GM23338 (cell line): ENCODE data around the gene FLNB. TPM values are rescaled to one million over a fixed set of nuclear protein-coding genes. Genes with fewer than 3 reads are reported as not detected.

Experiments
- EZH2 ChIP-seq: fragments of 200-600 bp; sonication (generic); IDR thresholded peaks from one replicate; pipeline ENCODE4 v1.8.0; 2017; ENCODE audit warnings: antibody characterized with exemption, mild to moderate bottlenecking, low read depth; ENCODE audit not compliant: unreplicated experiment
- EZH2phosphoT487 ChIP-seq: fragments of 200-600 bp; sonication (generic); IDR thresholded peaks from one replicate; pipeline ENCODE4 v1.8.1; 2018; ENCODE audit warnings: antibody characterized with exemption; ENCODE audit not compliant: unreplicated experiment
- JUNB ChIP-seq: IDR thresholded peaks from one replicate; pipeline ENCODE4 v1.6.1; 2016; ENCODE audit warnings: antibody characterized with exemption; ENCODE audit not compliant: unreplicated experiment
- POLR2AphosphoS5 ChIP-seq: IDR thresholded peaks from 2 replicates; pipeline ENCODE4 v1.6.1; 2016; ENCODE audit warnings: antibody characterized with exemption, low read depth
- STAT1 ChIP-seq: IDR thresholded peaks from one replicate; pipeline ENCODE4 v1.6.1; 2016; ENCODE audit warnings: antibody characterized with exemption; ENCODE audit not compliant: unreplicated experiment
- ZNF114 ChIP-seq: fragments of 250-450 bp; sonication (Bioruptor Pico); IDR thresholded peaks from 2 replicates; pipeline ENCODE4 v1.5.0; 2020; ENCODE audit warnings: mild to moderate bottlenecking, moderate library complexity
- ZNF331 ChIP-seq: fragments of 250-450 bp; sonication (Bioruptor Pico); IDR thresholded peaks from 2 replicates; pipeline ENCODE4 v1.5.0; 2020; ENCODE audit warnings: low read depth, mild to moderate bottlenecking, moderate library complexity
- polyA plus RNA-seq: library from polyadenylated mRNA; unstranded; fragments of >200 nt; fragmentation: Nextera tagmentation; extraction: Ambion mirVana; gene quantifications from 2 replicates; pipeline ENCODE4 v1.2.1, GENCODE V29; 2016
- total RNA-seq: library from RNA; depleted of rRNA; stranded (reverse); fragments of >200 nt; shearing (Covaris generic); gene quantifications from 2 replicates; pipeline ENCODE4 v1.2.3, GENCODE V29; 2014
- TF ChIP-seq, protein P1 (sequence below): fragments of 250-450 bp; sonication (Bioruptor Pico); IDR thresholded peaks from 2 replicates; pipeline ENCODE4 v1.5.0; 2020; ENCODE audit warnings: mild to moderate bottlenecking, moderate library complexity
- TF ChIP-seq, protein P2 (sequence below): IDR thresholded peaks from one replicate; pipeline ENCODE4 v1.6.1; 2018; ENCODE audit warnings: antibody characterized with exemption; ENCODE audit not compliant: unreplicated experiment

Gene FLNB
- total and polyA plus RNA-seq, 2 experiments from 2014 or later: 39.7 to 179 TPM

DNA sequence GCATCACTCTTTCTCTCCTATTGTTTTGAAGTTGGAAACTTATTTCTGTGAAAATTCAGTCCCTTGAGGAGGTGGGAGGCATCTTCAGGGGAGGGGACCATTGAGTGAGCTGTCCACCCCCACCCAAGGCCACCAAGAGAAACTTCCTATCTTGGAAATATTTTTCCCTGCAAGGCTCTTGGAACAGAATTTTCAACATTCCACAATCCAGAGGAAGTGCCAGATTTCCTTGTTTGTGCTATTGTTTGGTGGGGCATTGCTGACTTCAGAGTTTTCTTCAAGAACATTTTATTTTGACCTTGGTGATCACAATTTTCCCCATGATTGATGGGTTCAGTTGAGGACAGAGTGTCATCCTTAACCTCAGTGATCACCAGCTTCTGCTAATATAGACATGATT is 190.6 kb downstream of the FLNB start (continued):
- TF ChIP-seq, protein P1, sequence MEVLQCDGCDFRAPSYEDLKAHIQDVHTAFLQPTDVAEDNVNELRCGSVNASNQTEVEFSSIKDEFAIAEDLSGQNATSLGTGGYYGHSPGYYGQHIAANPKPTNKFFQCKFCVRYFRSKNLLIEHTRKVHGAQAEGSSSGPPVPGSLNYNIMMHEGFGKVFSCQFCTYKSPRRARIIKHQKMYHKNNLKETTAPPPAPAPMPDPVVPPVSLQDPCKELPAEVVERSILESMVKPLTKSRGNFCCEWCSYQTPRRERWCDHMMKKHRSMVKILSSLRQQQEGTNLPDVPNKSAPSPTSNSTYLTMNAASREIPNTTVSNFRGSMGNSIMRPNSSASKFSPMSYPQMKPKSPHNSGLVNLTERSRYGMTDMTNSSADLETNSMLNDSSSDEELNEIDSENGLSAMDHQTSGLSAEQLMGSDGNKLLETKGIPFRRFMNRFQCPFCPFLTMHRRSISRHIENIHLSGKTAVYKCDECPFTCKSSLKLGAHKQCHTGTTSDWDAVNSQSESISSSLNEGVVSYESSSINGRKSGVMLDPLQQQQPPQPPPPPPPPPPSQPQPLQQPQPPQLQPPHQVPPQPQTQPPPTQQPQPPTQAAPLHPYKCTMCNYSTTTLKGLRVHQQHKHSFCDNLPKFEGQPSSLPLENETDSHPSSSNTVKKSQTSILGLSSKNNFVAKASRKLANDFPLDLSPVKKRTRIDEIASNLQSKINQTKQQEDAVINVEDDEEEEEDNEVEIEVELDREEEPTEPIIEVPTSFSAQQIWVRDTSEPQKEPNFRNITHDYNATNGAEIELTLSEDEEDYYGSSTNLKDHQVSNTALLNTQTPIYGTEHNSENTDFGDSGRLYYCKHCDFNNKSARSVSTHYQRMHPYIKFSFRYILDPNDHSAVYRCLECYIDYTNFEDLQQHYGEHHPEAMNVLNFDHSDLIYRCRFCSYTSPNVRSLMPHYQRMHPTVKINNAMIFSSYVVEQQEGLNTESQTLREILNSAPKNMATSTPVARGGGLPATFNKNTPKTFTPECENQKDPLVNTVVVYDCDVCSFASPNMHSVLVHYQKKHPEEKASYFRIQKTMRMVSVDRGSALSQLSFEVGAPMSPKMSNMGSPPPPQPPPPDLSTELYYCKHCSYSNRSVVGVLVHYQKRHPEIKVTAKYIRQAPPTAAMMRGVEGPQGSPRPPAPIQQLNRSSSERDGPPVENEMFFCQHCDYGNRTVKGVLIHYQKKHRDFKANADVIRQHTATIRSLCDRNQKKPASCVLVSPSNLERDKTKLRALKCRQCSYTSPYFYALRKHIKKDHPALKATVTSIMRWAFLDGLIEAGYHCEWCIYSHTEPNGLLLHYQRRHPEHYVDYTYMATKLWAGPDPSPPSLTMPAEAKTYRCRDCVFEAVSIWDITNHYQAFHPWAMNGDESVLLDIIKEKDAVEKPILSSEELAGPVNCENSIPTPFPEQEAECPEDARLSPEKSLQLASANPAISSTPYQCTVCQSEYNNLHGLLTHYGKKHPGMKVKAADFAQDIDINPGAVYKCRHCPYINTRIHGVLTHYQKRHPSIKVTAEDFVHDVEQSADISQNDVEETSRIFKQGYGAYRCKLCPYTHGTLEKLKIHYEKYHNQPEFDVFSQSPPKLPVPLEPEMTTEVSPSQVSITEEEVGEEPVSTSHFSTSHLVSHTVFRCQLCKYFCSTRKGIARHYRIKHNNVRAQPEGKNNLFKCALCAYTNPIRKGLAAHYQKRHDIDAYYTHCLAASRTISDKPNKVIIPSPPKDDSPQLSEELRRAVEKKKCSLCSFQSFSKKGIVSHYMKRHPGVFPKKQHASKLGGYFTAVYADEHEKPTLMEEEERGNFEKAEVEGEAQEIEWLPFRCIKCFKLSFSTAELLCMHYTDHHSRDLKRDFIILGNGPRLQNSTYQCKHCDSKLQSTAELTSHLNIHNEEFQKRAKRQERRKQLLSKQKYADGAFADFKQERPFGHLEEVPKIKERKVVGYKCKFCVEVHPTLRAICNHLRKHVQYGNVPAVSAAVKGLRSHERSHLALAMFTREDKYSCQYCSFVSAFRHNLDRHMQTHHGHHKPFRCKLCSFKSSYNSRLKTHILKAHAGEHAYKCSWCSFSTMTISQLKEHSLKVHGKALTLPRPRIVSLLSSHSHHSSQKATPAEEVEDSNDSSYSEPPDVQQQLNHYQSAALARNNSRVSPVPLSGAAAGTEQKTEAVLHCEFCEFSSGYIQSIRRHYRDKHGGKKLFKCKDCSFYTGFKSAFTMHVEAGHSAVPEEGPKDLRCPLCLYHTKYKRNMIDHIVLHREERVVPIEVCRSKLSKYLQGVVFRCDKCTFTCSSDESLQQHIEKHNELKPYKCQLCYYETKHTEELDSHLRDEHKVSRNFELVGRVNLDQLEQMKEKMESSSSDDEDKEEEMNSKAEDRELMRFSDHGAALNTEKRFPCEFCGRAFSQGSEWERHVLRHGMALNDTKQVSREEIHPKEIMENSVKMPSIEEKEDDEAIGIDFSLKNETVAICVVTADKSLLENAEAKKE (CRISPR knock-in tag): no peak
- TF ChIP-seq ZNF114 (no peak), STAT1 (no peak), JUNB (no peak), EZH2phosphoT487 (no peak), EZH2 (no peak), POLR2AphosphoS5 (no peak), ZNF331 (CRISPR knock-in tag) (no peak)
- TF ChIP-seq, protein P2, sequence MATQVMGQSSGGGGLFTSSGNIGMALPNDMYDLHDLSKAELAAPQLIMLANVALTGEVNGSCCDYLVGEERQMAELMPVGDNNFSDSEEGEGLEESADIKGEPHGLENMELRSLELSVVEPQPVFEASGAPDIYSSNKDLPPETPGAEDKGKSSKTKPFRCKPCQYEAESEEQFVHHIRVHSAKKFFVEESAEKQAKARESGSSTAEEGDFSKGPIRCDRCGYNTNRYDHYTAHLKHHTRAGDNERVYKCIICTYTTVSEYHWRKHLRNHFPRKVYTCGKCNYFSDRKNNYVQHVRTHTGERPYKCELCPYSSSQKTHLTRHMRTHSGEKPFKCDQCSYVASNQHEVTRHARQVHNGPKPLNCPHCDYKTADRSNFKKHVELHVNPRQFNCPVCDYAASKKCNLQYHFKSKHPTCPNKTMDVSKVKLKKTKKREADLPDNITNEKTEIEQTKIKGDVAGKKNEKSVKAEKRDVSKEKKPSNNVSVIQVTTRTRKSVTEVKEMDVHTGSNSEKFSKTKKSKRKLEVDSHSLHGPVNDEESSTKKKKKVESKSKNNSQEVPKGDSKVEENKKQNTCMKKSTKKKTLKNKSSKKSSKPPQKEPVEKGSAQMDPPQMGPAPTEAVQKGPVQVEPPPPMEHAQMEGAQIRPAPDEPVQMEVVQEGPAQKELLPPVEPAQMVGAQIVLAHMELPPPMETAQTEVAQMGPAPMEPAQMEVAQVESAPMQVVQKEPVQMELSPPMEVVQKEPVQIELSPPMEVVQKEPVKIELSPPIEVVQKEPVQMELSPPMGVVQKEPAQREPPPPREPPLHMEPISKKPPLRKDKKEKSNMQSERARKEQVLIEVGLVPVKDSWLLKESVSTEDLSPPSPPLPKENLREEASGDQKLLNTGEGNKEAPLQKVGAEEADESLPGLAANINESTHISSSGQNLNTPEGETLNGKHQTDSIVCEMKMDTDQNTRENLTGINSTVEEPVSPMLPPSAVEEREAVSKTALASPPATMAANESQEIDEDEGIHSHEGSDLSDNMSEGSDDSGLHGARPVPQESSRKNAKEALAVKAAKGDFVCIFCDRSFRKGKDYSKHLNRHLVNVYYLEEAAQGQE: no peak
